ENCODE measurements around the gene LZTR1.

Gene LZTR1

DNA sequence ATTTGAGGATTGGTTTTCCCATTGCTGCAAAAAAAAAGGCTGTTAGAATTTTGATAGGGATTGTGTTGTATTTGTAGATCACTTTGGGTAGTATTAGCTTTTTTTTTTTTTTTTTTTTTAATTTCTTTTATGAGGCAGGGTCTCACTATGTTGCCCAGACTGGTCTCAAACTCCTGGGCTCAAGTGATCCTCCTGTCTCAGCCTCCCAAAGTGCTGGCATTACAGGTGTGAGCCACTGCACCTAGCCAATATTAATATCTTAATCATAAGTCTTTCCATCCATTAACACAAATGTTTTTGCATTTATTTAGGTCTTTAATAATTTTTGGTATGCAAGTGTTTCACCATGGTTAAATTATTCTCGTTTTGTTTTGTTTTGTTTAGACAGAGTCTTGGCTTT lies 38.1 kb upstream of the LZTR1 start:
- no peaks in the 10 kb centered on the region for H3K4me1 ChIP-seq (ENCODE audit: insufficient read depth, low read length)
- no peak overlapping the region for H3K4me3 ChIP-seq (ENCODE audit: low read length)
- no peaks in the 10 kb centered on the region for H3K9me3 ChIP-seq (ENCODE audit: low read length)
- no peaks in the 10 kb centered on the region for H3K27me3 ChIP-seq (ENCODE audit: insufficient read depth, low read length)
- H2AFZ ChIP-seq (ENCODE audit: low read depth, low read length) = no peak overlapping the region
- peaks cover 26% of the 10 kb centered on the region for H3K36me3 ChIP-seq (ENCODE audit: insufficient read depth, low read length)

DNA sequence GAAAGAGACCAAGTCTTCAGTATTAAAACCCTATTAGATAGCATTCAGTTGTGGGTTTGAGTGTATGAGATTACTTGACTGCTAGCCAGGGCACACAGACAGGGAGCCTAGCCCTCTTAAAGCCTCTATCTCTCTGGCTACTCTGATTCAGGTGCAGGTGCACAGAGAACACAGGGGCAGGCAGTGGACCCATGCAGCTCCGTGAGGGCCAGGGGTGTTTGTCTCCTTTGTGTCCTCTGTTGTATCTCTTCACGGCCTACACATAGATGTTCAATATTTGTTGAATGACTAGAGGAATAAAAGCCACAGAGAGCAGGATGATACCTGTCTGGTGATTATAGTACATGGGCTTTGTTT lies 36.5 kb upstream of the LZTR1 start:
- Histone ChIP-seq H2AFZ (ENCODE audit: low read depth, low read length) (no peak overlapping the region), H3K4me1 (ENCODE audit: insufficient read depth, low read length) (no peaks in the 10 kb centered on the region), H3K27me3 (ENCODE audit: insufficient read depth, low read length) (no peaks in the 10 kb centered on the region), H3K4me3 (ENCODE audit: low read length) (no peak overlapping the region), H3K9me3 (ENCODE audit: low read length) (no peaks in the 10 kb centered on the region), H3K36me3 (ENCODE audit: insufficient read depth, low read length) (peaks cover 38% of the 10 kb centered on the region)

DNA sequence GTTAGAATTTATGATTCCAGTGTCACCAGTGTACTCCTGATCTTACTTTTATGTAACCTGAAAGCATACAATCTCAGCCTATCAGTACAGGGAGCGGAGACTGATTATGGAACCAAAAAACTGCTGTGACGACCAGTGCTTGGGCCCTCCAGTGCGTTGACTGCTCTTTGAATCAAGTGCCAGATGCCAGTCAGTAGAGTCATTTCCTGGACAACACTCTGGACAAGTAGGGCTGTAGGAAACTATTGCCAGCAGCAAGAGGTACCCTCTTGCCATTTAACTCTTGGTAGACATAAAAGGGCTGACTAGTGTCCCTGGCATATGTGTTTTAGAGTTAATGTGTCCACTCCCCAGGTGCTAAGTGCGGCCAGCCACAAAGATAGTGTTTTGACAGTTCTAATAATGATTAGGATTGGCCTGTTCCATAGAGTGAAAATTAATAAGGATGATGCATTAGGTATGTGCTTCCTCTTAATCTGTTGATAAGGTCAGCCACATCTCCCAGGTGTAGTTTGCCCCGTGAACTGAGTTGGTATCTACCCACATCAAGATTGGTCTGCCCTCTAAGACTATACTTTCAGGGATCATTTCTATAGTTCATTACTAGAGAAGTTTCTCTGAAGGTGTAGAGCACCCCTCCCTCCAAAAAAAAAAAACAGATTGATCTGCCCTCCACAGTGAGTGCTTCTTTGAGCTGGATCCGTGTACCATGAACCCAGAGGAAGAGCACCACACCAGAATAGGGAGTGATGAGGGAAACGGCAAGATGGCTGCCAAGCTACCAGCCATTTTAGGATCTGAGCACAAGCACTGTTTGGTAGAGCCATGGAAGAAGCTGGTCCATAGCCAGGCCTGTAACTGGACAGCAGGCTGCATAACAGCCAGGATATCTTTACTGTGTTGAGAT lies 35.8 kb upstream of the LZTR1 start:
- no peak overlapping the region for H3K4me3 ChIP-seq (ENCODE audit: low read length)
- peaks cover 41% of the 10 kb centered on the region for H3K36me3 ChIP-seq (ENCODE audit: insufficient read depth, low read length)
- H3K4me1 ChIP-seq (ENCODE audit: insufficient read depth, low read length) = no peaks in the 10 kb centered on the region
- no peaks in the 10 kb centered on the region for H3K9me3 ChIP-seq (ENCODE audit: low read length)
- no peaks in the 10 kb centered on the region for H3K27me3 ChIP-seq (ENCODE audit: insufficient read depth, low read length)
- no peak overlapping the region for H2AFZ ChIP-seq (ENCODE audit: low read depth, low read length)

DNA sequence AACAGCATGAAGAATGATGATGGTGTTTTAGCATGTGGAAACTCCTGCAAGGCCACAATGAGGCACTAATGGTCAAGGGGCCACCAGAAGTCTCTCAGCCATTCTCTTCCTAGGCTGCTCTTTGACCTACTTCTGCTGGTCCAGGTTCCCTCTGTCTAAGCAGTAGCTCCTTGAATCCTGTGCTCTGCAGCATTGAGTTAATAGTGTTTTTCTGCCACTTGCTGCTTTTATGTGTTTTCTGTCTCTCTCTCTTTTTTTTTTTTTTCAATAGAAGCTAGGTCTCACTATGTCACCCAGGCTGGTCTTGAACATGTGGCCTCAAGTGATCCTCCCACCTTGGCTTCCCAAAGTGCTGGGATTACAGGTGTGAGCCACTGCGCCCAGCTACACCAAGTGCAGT lies 35.1 kb upstream of the LZTR1 start:
- Histone ChIP-seq H3K27me3 (ENCODE audit: insufficient read depth, low read length) (no peaks in the 10 kb centered on the region), H3K36me3 (ENCODE audit: insufficient read depth, low read length) (peaks cover 46% of the 10 kb centered on the region), H3K4me3 (ENCODE audit: low read length) (no peak overlapping the region), H3K9me3 (ENCODE audit: low read length) (no peaks in the 10 kb centered on the region), H3K4me1 (ENCODE audit: insufficient read depth, low read length) (no peaks in the 10 kb centered on the region), H2AFZ (ENCODE audit: low read depth, low read length) (no peak overlapping the region)

DNA sequence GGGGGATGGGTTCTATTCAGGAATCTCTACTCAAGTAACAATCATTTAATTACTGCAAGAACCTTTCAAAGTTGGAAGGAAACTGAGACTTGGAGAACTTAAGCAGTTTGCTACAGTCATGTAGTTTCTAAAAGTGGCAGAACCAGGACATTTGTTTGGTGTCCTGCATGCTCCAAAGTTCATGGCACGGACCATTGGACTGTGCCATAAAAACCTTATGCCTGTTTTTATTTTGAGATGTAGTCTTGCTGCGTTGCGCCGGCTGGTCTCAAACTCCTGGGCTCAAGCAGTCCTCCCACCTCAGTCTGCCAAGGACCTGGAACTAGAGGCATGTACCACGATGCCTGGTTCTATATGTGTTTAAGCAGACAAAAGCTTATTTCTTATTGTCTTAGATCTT lies 33.6 kb upstream of the LZTR1 start:
- no peaks in the 10 kb centered on the region for H3K27me3 ChIP-seq (ENCODE audit: insufficient read depth, low read length)
- no peak overlapping the region for H3K4me3 ChIP-seq (ENCODE audit: low read length)
- H3K4me1 ChIP-seq (ENCODE audit: insufficient read depth, low read length) = no peaks in the 10 kb centered on the region
- H2AFZ ChIP-seq (ENCODE audit: low read depth, low read length) = no peak overlapping the region
- H3K36me3 ChIP-seq (ENCODE audit: insufficient read depth, low read length) = peaks cover 56% of the 10 kb centered on the region
- H3K9me3 ChIP-seq (ENCODE audit: low read length) = no peaks in the 10 kb centered on the region

DNA sequence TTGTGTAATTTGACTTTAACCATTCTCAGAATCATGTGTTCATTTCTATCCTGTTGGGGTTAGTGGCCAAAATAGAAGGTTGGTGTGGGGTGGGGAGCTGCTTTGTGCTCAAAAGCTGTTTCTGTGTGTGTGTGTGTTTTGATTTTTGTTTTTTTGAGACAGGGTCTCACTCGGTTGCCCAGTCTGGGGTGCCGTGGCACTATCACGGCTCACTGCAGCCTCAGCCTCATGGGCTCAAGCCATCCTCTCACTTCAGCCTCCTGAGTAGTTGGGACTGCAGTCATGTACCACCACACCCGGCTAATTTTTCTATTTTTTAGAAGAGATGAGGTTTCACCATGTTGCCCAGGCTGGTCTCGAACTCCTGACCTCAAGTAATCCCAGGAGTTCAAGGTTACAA lies 33.1 kb upstream of the LZTR1 start:
- Histone ChIP-seq H3K36me3 (ENCODE audit: insufficient read depth, low read length) (peaks cover 59% of the 10 kb centered on the region), H3K27me3 (ENCODE audit: insufficient read depth, low read length) (no peaks in the 10 kb centered on the region), H3K4me3 (ENCODE audit: low read length) (no peak overlapping the region), H3K9me3 (ENCODE audit: low read length) (no peaks in the 10 kb centered on the region), H3K4me1 (ENCODE audit: insufficient read depth, low read length) (no peaks in the 10 kb centered on the region), H2AFZ (ENCODE audit: low read depth, low read length) (no peak overlapping the region)

DNA sequence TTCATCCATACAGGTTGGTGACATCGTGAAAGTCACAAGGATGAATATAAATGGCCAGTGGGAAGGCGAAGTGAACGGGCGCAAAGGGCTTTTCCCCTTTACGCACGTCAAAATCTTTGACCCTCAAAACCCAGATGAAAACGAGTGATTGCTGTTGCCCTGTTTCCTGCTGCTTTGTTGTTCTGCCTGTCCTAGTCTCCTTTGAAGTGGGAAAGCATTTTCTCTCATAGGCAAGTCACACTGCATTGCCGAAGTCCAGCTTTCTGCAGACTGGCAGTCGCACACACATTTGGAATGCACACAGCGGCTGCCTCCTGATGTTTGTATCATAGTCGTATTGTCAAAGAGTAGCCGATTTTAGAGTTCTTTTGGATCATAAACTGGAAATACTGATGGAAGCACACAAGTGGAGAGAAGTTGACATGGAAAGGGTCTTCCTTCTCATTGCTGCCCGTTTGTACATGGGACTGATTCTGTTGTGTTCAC lies 32.4 kb upstream of the LZTR1 start:
- Histone ChIP-seq H2AFZ (ENCODE audit: low read depth, low read length) (no peak overlapping the region), H3K4me1 (ENCODE audit: insufficient read depth, low read length) (no peaks in the 10 kb centered on the region), H3K27me3 (ENCODE audit: insufficient read depth, low read length) (no peaks in the 10 kb centered on the region), H3K36me3 (ENCODE audit: insufficient read depth, low read length) (peaks cover 61% of the 10 kb centered on the region), H3K4me3 (ENCODE audit: low read length) (no peak overlapping the region), H3K9me3 (ENCODE audit: low read length) (no peaks in the 10 kb centered on the region)

DNA sequence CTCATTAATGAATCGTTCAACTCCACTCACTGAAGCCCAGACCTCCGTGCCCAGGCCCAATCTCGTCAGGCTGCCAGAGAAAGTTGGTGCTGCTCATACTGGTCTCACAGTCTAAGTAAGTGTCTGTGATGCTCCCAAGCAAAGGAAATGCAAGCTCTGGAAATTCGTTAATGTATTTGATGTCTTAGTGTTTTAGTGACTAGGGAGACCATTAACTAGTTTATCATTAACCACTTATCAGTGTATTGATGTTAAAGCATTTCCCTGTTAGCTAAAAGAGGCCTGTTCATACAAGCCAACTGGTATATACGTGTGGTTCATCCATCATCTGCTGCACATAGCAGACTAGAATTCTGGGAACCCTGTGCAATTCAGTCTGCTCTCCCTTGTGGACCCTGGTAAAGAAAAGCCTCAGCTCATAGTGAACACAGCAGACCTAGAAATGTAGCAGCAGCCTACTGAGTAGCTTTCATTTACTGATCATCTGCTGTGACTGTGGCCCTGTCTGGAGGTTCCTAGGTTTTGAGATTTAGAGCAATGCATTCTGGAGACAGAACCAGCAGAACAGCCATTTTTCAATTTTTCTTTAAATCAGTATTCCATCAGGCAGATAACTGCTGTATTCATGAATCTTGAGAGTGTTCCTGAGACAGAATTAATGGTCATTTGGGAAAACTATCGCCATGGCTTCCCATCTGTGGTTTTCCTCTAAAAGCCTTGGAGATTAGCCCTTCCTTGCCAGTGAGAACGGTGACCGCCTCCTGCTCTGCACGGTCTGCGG lies 30.8 kb upstream of the LZTR1 start:
- Histone ChIP-seq H3K36me3 (ENCODE audit: insufficient read depth, low read length) (peaks cover 57% of the 10 kb centered on the region), H2AFZ (ENCODE audit: low read depth, low read length) (no peak overlapping the region), H3K4me3 (ENCODE audit: low read length) (no peak overlapping the region), H3K9me3 (ENCODE audit: low read length) (no peaks in the 10 kb centered on the region), H3K4me1 (ENCODE audit: insufficient read depth, low read length) (no peaks in the 10 kb centered on the region), H3K27me3 (ENCODE audit: insufficient read depth, low read length) (no peaks in the 10 kb centered on the region)

DNA sequence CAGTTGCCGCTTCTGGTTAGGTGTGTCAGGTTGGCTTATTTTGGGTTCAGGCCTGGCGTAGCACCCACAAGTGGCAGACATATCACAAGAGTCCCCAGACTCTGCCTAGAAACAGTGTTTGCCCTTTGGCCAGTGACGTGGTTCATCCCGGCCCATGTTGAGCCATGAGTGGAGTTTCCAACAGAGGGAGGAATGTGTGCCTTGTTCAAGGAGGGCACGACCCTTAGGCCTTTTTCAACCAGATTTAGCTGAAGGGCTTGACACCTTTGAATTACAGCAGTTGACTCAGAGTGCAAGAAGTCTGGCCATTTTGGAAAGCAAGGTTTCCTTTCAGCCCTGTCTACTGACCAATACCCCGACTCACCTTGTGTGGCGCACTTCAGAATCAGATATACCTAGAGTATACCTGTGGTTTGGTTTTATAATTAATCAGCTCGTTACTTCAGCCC lies 30.1 kb upstream of the LZTR1 start:
- Histone ChIP-seq H3K4me1 (ENCODE audit: insufficient read depth, low read length) (no peaks in the 10 kb centered on the region), H3K4me3 (ENCODE audit: low read length) (no peak overlapping the region), H3K9me3 (ENCODE audit: low read length) (no peaks in the 10 kb centered on the region), H3K36me3 (ENCODE audit: insufficient read depth, low read length) (peaks cover 54% of the 10 kb centered on the region), H2AFZ (ENCODE audit: low read depth, low read length) (no peak overlapping the region), H3K27me3 (ENCODE audit: insufficient read depth, low read length) (no peaks in the 10 kb centered on the region)

DNA sequence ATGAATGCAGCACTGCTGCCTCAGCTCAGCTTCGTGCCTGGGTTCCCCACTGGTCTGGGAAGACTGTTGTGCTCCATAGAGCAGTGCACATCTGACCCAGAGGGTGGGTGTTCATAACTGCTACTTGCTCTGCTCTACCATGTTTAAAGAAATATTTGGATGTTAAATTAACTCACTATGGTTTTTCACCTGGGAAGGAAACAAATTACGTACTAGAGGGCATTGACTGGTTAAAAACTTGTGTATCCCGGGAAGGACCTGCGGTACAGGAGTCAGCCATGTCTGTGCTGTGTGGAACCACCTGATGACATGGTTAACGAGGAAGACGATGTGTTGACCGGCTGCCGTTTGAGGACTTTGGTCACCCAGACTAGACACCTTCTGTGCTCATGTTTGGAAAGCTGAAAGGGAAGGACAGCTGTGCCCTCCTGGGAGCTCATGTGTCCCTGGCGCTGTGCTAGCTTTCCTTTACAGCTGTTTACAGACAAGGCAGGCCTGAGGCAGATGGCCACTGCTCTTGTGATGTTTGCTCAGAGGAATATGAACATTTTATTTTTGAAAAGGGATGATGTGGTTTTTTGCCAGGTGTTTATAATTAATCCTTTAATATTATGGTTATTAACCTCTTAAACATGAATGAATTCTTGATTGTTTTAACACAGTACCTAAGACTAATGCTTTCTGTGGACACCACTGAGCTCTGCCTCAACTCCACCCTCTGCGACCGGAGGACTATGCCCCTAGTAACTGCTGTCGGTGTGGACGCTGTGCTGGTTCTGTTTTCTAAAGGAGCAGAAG lies 29.4 kb upstream of the LZTR1 start:
- Histone ChIP-seq H3K4me3 (ENCODE audit: low read length) (no peak overlapping the region), H3K27me3 (ENCODE audit: insufficient read depth, low read length) (no peaks in the 10 kb centered on the region), H3K36me3 (ENCODE audit: insufficient read depth, low read length) (peaks cover 50% of the 10 kb centered on the region), H2AFZ (ENCODE audit: low read depth, low read length) (no peak overlapping the region), H3K4me1 (ENCODE audit: insufficient read depth, low read length) (no peaks in the 10 kb centered on the region), H3K9me3 (ENCODE audit: low read length) (no peaks in the 10 kb centered on the region)

DNA sequence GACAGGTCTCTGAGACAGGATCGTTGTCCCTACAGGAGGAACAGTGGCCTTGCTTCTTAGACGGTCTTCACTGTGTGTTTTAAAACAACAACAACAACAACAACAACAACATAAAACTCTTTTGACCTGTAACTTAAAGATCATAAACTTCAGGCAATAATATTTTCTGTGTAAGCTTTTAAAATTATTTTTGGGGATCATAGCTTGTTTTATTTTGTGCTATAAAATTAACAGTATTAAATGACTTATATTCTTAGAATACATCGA lies 28.8 kb upstream of the LZTR1 start:
- no peak overlapping the region for H2AFZ ChIP-seq (ENCODE audit: low read depth, low read length)
- H3K4me3 ChIP-seq (ENCODE audit: low read length) = no peak overlapping the region
- no peaks in the 10 kb centered on the region for H3K9me3 ChIP-seq (ENCODE audit: low read length)
- peaks cover 50% of the 10 kb centered on the region for H3K36me3 ChIP-seq (ENCODE audit: insufficient read depth, low read length)
- H3K4me1 ChIP-seq (ENCODE audit: insufficient read depth, low read length) = no peaks in the 10 kb centered on the region
- no peaks in the 10 kb centered on the region for H3K27me3 ChIP-seq (ENCODE audit: insufficient read depth, low read length)

DNA sequence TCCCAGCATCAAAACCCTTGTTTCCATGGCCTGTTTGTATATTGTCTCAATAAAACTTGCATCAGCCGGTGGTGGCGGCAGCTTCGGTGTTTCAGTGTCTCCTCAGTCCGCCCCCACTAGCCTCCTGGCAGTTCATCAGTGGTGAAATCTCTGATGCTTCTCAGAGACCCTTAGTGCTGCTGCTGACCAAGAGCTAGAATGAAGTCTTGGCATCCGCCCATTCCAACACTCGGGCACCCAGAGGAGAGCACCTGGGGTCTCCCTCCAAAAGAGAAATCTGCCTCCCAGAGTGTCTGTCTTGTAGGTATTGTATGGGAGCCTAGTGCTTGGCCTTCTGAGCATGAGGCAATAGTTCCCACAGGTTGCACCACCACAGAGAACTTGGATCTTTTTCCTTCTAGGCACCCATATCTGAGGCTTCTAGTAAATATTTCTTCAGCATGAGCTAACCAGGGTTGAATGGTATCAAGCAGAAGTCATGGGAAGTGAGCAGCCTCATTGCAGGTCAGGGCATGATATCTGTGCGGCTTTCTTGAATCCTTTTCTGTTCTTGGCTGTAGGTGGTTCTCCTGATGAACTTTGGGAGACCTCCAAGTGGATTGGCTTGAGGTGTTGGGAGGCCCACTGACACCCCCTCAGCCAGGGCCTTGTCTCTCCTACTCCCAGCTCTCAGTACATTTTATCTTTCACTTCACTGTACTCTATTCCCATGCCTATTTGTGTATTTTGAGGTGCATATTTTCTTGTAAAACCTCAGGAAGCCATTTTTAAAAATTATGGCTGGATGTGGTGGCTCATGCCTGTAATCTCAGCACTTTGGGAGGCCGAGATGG lies 28.2 kb upstream of the LZTR1 start:
- Histone ChIP-seq H2AFZ (ENCODE audit: low read depth, low read length) (no peak overlapping the region), H3K9me3 (ENCODE audit: low read length) (no peaks in the 10 kb centered on the region), H3K36me3 (ENCODE audit: insufficient read depth, low read length) (peaks cover 47% of the 10 kb centered on the region), H3K4me3 (ENCODE audit: low read length) (no peak overlapping the region), H3K27me3 (ENCODE audit: insufficient read depth, low read length) (no peaks in the 10 kb centered on the region), H3K4me1 (ENCODE audit: insufficient read depth, low read length) (no peaks in the 10 kb centered on the region)
